ENCODE measurements around the gene UBE2J2.
"Not testable (repeated sequence)": the region's sequence is repeated elsewhere in the genome, so short reads cannot be mapped to it uniquely, and the experiment has no call there.

The UBE2J2 gene

DNA sequence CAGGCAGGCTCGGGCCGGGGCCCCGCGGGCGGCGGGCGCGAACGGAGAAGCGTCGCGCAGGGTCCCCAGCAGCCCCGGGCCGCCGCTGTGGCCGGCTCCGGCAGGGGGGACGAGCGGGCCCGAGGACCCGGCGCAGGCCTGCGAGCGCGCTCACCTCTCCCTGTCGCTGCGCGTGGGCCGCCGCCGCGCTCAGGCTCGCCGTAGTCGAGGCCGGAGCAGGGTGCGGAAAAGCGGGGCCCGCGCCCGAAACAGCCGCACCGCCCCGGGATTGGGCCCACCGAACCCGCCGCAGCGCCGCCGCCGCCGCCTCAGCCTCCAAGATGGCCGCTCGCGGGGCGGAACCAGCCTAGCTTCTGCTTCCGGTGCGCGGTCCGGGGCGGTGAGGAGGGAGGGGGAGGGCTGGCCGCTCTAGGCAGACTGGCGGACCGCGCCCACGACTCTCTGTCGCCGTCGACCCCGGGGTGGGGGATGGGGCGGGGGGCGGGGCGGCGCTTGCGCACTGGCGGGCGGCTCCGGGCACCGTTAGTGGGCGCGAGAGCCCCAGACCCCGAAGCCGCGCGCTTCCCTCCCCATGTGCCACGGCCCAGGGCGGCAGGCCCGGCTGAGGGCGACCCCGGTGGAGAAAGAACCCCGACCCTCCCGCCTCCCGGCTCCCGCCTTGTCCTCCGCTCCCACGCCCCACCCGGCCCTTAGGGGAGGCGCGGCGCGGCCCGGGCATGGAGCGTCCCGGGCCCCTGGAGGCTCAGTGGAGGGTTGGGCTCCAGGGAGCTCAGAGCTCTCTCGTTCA is at the start of gene UBE2J2:
Gene UBE2J2, minus strand, starts transcription at position 343 of the 787 bp plus-strand sequence. CDS start 5,862 bp downstream, outside the sequence.
- no peaks in the 10 kb centered on the region for H3K9me3 ChIP-seq (ENCODE audit: control insufficient read depth, insufficient read depth, low read length)
- no peaks in the 10 kb centered on the region for H3K36me3 ChIP-seq (ENCODE audit: insufficient read depth, low read length)
- peaks cover 4% of the 10 kb centered on the region; the same call in 1 of the 2 replicates for H3K4me1 ChIP-seq (ENCODE audit: insufficient read depth, low read length)
- peak within 1 kb of the TSS; percentile 89 for H3K9ac ChIP-seq (ENCODE audit: low read depth, low read length)

DNA sequence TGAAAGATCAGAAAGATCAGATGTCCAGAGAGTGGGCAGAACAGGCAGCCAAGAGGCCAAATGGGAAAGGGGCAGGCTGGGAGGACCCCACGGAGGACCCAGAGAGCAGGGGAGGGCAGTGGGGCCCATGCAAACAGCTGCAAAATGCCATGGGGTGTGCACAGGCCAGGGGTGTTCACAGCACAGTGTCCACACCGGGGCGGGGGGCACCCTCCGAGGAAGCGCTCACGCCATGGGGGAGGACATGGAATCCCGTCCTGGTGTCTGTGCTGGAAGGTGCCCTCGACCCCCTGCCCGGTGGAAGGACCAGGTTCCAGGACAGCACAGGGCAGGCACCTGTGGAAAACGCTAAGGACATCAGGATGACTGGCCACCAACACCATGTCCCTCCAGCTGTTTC is 49.3 kb upstream of the UBE2J2 start:
- H3K9ac ChIP-seq (ENCODE audit: low read depth, low read length) = no peak overlapping the region
- H3K36me3 ChIP-seq (ENCODE audit: insufficient read depth, low read length) = no peaks in the 10 kb centered on the region
- peaks cover 10% of the 10 kb centered on the region; the same call in 1 of the 2 replicates for H3K4me1 ChIP-seq (ENCODE audit: insufficient read depth, low read length)

DNA sequence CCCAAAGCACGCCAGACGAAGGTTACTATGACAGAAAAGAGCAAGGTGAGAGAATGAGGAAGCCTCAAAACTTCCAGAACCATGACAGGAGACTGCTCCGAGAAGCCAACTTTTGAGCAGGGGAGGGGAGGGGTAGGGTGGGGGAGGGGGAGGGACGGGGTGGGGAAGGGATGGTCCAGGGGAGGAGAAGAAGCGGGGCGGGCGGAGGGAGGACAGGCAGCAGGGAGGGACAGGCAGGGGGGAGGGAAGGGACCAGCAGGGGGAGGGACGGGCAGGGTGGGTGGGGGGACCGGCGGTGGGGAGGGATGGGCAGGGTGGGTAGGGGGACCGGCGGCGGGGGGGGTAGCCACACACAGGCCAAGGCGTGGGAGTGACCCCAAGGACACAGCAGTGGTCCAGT is 48.8 kb upstream of the UBE2J2 start:
- H3K4me1 ChIP-seq (ENCODE audit: insufficient read depth, low read length) = peaks cover 10% of the 10 kb centered on the region; the same call in 1 of the 2 replicates
- H3K9ac ChIP-seq (ENCODE audit: low read depth, low read length) = no peak overlapping the region
- H3K36me3 ChIP-seq (ENCODE audit: insufficient read depth, low read length) = 0 out of 2 replicates have a peak, but pooled peaks cover 3% of the 10 kb centered on the region
- H3K9me3 ChIP-seq (ENCODE audit: control insufficient read depth, insufficient read depth, low read length) = no peaks in the 10 kb centered on the region

More for the DNA sequence above, 49.3 kb upstream of the UBE2J2 start:
- no peaks in the 10 kb centered on the region for H3K9me3 ChIP-seq (ENCODE audit: control insufficient read depth, insufficient read depth, low read length)

DNA sequence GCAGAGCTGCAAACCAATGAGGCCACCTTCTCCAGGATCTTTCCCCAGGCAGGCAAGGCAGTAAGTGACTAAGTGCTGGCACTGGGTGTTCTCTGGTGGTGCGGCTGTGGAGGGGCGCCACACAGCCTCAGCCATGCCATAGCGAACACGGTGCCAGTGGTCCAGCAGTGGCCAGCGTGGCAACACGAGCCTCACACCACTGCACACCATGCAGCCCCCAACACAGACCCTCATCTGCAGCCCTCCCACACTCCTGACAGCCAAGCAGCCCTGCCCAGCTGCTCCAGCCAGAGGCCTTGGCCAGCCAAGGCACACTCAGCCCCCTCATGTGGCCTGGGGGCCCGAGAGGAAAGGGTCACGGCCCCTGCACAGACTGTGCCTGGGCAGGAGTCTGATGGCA is 47.8 kb upstream of the UBE2J2 start:
- Histone ChIP-seq H3K4me1 (ENCODE audit: insufficient read depth, low read length) (peaks cover 10% of the 10 kb centered on the region; the same call in 1 of the 2 replicates), H3K9ac (ENCODE audit: low read depth, low read length) (no peak overlapping the region), H3K36me3 (ENCODE audit: insufficient read depth, low read length) (0 out of 2 replicates have a peak, but pooled peaks cover 4% of the 10 kb centered on the region), H3K9me3 (ENCODE audit: control insufficient read depth, insufficient read depth, low read length) (no peaks in the 10 kb centered on the region)

DNA sequence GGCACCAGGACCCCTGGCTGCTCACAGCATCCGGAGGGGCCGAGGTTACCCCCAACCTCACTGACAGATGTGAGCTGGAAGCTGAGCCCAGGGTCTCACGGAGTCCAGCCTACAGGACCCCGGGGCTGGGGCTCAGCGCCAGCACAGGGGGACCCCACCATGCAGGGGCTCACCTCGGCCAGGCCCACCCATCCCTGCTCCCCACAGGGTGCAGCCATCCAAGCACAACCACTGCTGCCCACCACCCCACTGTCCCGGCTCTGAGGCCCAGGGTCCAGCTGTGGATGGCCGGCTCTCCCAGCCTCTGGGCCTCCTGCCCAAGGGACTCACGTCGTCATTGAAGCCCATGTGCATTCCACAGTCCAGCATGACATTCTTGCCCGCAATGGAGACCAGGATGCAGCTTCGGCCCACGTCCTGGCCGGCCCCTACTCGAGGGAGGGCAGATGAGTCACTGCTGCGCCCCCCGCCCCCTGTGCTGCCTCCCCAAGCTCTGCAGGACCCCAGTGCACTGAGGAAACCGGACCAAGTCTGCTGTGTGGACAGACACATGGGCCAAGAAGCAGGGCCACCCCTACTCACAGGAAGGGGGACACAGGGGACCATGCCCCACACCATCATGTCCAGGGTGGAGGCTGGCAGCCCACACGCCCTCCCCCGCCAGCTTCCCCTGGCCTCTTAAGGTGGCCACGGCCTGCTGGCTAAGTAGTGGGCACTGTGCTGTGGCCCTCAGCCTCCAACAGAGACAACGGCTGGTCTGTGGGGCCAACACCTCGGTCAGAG is 47.2 kb upstream of the UBE2J2 start:
- H3K36me3 ChIP-seq (ENCODE audit: insufficient read depth, low read length) = 0 out of 2 replicates have a peak, but pooled peaks cover 4% of the 10 kb centered on the region
- H3K4me1 ChIP-seq (ENCODE audit: insufficient read depth, low read length) = peaks cover 12% of the 10 kb centered on the region
- H3K9me3 ChIP-seq (ENCODE audit: control insufficient read depth, insufficient read depth, low read length) = no peaks in the 10 kb centered on the region
- H3K9ac ChIP-seq (ENCODE audit: low read depth, low read length) = no peak overlapping the region

DNA sequence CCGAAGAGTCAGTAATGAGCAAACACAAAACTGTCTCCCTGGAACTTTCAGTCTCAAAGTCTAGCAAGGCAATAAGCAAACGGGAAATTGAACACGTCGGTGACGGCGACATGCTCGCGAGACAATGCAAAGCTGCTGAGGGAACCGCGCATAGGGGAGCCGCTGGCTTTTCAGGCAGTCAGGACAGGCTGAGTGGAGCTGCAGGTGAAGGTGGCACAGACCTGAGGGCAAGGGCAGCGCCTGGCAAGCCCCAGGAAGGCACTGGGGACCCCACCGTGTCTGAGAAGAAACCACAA is 45.9 kb upstream of the UBE2J2 start:
- H3K4me1 ChIP-seq (ENCODE audit: insufficient read depth, low read length) = peaks cover 19% of the 10 kb centered on the region
- no peaks in the 10 kb centered on the region for H3K9me3 ChIP-seq (ENCODE audit: control insufficient read depth, insufficient read depth, low read length)
- H3K36me3 ChIP-seq (ENCODE audit: insufficient read depth, low read length) = 0 out of 2 replicates have a peak, but pooled peaks cover 4% of the 10 kb centered on the region
- no peak overlapping the region for H3K9ac ChIP-seq (ENCODE audit: low read depth, low read length)

DNA sequence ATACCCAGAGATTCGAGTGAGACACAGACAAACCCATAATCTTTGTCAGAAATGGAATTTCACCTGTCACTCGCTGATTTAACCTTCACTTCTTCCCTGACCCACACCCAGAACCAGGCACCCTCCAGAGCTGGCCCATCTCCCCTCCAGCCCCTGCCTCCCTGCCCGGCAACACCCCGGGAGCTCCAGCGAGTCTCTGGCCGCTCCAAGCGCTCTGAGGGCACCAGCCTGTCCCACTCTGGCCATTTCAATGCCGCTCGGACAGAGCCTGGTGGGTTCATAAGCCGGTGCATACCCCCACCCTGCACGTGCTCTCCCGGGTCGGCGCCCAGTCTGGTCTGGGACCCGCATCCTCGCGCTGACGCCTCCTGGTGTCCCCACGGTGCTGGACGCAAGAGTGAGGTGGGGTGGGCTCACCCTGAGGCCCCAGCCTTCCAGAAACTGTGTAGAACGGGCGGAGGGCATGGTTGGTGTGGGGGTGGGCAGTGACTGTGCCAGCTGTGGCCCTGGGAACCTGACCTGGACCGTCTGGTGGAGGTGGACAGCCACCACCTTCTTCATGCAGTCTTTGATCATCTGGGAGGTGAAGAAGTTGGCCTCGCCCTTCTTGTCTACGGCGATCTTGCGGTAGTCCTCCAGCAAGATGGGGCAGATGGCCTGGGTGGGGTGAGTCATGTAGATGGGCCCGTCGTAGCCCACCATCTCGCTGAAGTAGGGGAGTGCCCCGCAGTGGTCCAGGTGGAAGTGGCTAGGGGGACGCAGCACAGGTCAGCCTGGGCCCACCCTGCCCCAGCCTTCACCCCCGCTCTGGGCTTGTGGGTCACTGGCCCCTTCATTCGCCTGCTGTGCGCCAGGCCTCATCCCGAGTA is 45.4 kb upstream of the UBE2J2 start:
- Histone ChIP-seq H3K9ac (ENCODE audit: low read depth, low read length) (no peak overlapping the region), H3K4me1 (ENCODE audit: insufficient read depth, low read length) (peaks cover 19% of the 10 kb centered on the region), H3K9me3 (ENCODE audit: control insufficient read depth, insufficient read depth, low read length) (no peaks in the 10 kb centered on the region), H3K36me3 (ENCODE audit: insufficient read depth, low read length) (0 out of 2 replicates have a peak, but pooled peaks cover 4% of the 10 kb centered on the region)

DNA sequence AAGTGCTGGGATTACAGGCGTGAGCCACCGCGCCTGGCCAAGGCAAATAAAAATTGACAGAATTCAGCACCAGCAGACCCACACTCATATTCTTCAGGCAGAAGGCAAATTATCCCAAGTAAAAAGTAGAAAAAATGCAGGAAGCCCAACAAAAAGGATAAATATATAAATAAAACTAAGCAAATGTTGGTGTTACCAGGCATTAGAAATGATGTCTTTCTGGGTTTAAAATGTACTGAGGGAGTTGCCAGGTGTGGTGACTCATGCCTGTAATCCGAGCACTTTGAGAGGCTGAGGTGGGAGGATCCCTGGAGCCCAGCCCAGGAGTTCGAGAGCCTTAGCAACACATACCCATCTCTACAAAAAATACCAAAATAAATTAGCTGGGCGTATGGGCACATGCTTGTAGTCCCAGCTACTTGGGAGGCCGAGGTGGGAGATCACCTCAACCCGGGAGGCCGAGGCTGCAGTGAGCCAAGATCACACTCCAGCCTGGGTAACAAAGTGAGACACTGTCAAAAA is 44.5 kb upstream of the UBE2J2 start:
- H3K9me3 ChIP-seq (ENCODE audit: control insufficient read depth, insufficient read depth, low read length) = no peaks in the 10 kb centered on the region
- 0 out of 2 replicates have a peak, but pooled peaks cover 4% of the 10 kb centered on the region for H3K36me3 ChIP-seq (ENCODE audit: insufficient read depth, low read length)

DNA sequence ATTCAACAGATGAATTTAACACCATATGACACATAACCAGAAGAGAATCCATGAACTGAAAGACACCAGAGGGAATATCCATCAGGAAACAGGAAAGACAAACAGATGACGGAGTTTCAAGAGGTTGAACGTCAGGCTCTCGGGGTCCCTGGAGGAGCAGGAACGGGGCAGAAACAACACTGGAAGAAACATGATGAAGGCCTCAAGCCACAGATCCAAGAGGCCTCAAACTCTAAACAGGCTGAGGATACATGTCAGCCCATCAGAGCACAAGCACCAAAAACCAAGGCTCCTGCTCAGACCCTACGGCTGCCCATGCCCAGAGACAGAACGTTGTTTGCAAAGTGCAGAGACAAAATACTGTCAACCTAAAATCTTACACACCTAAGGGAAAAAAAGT is 43.8 kb upstream of the UBE2J2 start:
- H3K9ac ChIP-seq (ENCODE audit: low read depth, low read length) = no peak overlapping the region
- no peaks in the 10 kb centered on the region for H3K9me3 ChIP-seq (ENCODE audit: control insufficient read depth, insufficient read depth, low read length)
- H3K36me3 ChIP-seq (ENCODE audit: insufficient read depth, low read length) = 0 out of 2 replicates have a peak, but pooled peaks cover 4% of the 10 kb centered on the region
- peaks cover 14% of the 10 kb centered on the region for H3K4me1 ChIP-seq (ENCODE audit: insufficient read depth, low read length)

More for the DNA sequence above, 44.5 kb upstream of the UBE2J2 start:
- H3K4me1 ChIP-seq (ENCODE audit: insufficient read depth, low read length) = peaks cover 14% of the 10 kb centered on the region
- no peak overlapping the region for H3K9ac ChIP-seq (ENCODE audit: low read depth, low read length)

DNA sequence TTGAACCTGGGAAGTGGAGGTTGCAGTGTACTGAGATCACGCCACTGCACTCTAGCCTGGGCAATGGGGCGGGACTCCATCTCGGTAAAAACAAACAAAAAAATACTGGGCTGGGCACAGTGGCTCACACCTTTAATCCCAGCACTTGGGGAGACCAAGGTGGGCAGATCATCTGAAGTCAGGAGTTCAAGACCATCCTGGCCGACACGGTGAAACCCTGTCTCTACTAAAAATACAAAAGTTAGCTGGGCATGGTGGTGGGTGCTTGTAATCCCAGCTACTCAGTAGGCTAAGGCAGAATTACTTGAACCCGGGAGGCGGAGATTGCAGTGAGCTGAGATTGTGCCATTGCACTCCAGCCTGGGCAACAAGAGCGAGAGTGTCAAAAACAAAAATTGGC is 42.5 kb upstream of the UBE2J2 start:
- not testable (repeated sequence) for H3K9me3 ChIP-seq (ENCODE audit: control insufficient read depth, insufficient read depth, low read length); H3K9ac ChIP-seq (ENCODE audit: low read depth, low read length)
- peaks cover 11% of the 10 kb centered on the region; the same call in 1 of the 2 replicates for H3K36me3 ChIP-seq (ENCODE audit: insufficient read depth, low read length)
- peaks cover 14% of the 10 kb centered on the region for H3K4me1 ChIP-seq (ENCODE audit: insufficient read depth, low read length)

DNA sequence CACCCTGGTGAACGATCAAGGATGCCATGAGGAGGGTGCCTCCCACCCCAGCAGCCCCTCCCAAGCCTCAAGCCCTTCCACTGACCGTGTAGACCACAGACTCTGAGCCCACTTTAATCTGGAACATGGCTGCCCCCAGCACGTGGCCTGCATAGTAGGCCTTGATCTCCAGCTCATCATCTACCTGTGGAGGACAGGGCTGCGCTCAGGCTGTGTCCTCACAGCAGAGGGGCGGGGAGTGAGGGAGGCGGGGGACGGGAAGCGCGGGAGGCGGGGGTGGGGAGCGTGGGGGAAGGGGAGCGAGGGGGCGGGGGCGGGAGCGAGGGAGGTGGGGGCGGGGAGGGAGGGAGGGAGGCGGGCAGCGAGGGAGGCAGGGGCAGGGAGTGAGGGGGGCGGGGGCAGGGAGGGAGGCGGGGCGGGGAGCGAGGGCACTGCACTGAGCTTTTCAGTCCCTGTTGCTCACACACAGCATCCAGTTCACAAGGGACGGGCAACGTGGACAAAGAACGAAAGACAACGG is 41.8 kb upstream of the UBE2J2 start:
- Histone ChIP-seq H3K36me3 (ENCODE audit: insufficient read depth, low read length) (peaks cover 14% of the 10 kb centered on the region; the same call in 1 of the 2 replicates), H3K4me1 (ENCODE audit: insufficient read depth, low read length) (peaks cover 14% of the 10 kb centered on the region), H3K9ac (ENCODE audit: low read depth, low read length) (no peak overlapping the region), H3K9me3 (ENCODE audit: control insufficient read depth, insufficient read depth, low read length) (no peaks in the 10 kb centered on the region)

DNA sequence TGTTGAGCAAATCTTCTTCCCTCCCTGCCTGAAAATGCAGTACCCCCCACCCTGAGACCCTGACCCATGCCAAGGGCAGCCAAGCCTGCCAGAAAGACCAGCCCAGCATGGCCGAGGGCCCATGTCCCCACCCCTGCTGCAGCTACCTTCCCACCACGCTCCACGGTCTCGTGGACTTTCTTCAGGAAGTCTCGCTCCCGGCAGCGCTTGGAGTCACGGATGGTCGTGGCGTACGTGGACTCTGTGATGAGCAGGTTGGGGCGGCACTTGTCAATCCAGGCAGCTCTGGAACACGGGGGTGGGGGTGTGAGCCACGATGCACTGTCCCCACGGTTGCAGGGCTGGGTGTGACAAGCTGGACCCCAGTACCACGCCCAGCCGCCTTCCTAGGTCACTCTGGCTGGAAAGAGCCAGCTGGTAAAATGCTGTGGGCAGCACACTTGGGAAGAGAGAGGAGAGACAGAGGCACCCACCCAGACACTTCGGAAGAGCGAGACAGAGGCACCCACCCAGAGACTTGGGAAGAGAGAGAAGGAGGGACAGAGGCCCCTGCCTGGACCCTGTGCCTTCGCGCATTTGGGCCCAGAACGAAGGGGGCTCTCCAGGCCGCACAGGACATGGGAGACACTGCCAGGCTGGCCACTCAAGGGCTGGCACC is 41.2 kb upstream of the UBE2J2 start:
- H3K36me3 ChIP-seq (ENCODE audit: insufficient read depth, low read length) = peaks cover 14% of the 10 kb centered on the region; the same call in 1 of the 2 replicates
- H3K9ac ChIP-seq (ENCODE audit: low read depth, low read length) = no peak overlapping the region

DNA sequence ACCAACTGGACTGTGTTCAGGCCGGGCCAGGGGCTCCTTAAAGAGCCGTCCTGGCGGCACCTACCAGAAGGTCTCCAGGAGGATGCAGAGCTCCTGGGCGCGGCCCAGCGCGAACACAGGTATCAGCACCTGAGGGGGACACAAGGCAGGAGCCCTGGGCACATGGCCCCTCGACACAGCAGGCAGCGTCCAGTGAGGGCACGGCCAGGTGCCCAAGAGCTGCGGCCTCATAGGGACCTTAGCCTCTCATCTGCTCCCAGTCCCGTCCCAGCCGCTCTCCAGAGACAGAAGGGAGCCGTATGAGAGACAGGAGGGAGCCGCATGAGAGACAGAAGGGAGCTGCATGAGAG is 40.6 kb upstream of the UBE2J2 start:
- H3K36me3 ChIP-seq (ENCODE audit: insufficient read depth, low read length) = peaks cover 14% of the 10 kb centered on the region; the same call in 1 of the 2 replicates
- peaks cover 14% of the 10 kb centered on the region for H3K4me1 ChIP-seq (ENCODE audit: insufficient read depth, low read length)
- no peak overlapping the region for H3K9ac ChIP-seq (ENCODE audit: low read depth, low read length)
- H3K9me3 ChIP-seq (ENCODE audit: control insufficient read depth, insufficient read depth, low read length) = no peaks in the 10 kb centered on the region

More for the DNA sequence above, 41.2 kb upstream of the UBE2J2 start:
- peaks cover 14% of the 10 kb centered on the region for H3K4me1 ChIP-seq (ENCODE audit: insufficient read depth, low read length)
- H3K9me3 ChIP-seq (ENCODE audit: control insufficient read depth, insufficient read depth, low read length) = no peaks in the 10 kb centered on the region
